GM18951 (cell line): ENCODE results near the gene SORL1.
A peak's percentile ranks its signal among the peaks of the same experiment; 100 is the strongest.

Source experiments
- POLR2A ChIP-seq: IDR thresholded peaks from 4 replicates; pipeline ENCODE4 v1.6.1; 2011; ENCODE audit warnings: mild to moderate bottlenecking; ENCODE audit not compliant: insufficient read length, insufficient read depth; ENCODE audit errors: extremely low read depth
- in situ Hi-C: fragments of 300-500 bp; cut with MboI; formaldehyde crosslinking; loops from one replicate; pipeline ENCODE4 v1.12.0; 2022; ENCODE audit warnings: low sequenced_read_pairs, mixed read lengths, inconsistent platforms; ENCODE audit not compliant: unreplicated experiment

The SORL1 gene

DNA sequence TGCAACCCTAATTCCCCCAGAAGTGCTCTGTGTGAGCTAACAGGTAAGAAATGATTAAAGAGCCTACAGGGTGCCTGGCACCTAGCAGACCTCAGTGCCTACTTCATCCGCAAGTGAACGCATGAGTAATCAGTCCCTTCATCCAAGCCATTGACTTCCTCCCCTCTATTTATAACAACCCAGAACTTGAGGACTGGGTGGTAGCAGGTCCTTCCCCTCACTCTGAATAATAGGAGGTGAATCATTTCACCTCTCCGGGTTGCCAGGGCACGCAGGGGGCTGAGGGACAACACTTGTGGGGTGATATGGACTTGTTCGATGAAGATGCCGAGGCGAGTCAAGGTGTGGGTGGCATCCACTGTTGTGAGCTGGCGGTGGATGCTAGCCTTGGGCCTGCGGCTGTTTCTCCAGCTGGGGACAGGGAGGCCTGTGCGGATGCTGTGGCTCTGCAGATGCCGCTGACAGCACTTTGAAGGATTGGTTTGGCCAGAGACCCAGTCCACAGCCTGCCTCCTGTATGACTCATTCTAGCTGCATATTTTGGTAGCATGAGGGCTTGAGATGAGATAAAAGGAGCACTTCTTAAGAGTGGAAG, 12.3 kb downstream of the SORL1 start:
- in situ Hi-C loops, result no loop called here
- TF ChIP-seq POLR2A, result peak; percentile 38

DNA sequence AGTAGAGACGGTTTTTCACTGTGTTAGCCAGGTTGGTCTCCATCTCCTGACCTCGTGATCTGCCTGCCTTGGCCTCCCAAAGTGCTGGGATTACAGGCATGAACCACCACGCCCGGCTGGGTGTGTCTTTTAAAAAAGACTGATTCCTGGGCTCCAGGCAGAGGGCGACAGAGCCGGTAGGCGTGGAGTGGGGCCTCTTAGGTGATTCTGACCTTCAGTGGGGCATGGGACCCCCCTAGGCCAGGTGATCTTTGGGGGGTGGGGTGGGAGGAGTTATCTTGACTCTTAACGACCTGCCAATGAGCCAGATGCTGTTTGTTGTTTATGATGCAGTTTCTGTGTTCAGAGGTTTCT, 13.6 kb downstream of the SORL1 start:
- in situ Hi-C loops, result no loop called here
- no peak for TF ChIP-seq POLR2A

DNA sequence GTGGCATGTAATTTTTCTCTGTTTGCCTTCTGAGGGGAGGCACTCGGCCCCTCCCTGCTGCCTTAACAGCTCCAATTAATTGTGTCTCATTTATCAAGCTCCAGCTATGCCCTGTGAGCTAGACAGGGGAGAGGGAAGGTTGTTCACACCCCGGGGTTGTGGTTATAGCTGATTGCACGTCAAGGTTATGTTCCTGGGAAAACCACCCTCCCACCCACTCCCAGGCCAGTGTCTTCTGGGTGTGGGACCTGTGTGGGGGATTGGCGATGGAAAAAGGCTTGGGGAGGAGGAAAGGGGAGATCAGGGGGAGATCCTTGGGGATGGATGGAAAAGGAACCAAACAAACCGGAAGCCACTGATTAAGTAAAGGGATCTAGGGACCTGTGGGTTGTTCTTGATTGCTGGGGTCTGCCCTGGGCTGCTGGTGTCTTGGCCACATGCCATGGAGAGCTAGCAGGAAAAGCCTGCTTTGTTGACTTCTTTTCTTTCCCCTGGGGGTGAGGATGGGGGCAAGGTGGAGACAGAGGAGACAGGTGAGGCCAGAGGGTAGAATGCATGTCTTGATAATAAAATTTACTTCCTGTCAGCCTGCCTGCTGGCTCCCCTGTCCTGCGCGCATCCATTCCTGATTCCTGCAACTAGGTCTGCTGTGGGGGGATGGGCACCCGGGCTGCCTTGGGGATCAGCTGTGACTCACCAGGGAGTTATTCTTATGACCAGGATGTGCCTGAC, 14.1 kb downstream of the SORL1 start:
- no peak for TF ChIP-seq POLR2A
- in situ Hi-C loops, result no loop called here

DNA sequence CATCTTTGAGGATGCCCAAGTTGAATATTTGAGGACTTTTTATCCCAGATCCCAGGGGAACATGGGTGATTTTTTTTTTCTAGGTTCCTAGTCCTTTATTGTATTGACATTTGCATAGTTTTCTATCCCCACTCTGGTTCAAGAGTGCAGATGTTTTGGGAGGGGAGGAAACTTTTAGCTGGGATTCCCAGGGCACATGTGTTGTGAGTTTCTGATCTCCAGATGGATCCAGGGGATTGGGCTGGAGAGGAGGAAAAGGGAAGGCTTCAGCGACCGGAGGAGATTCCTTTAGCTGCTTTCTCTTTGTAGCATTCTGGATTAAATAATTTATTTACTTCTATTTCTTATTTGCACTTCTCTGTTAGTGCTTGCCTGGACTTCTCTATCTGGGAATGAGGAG, 15.4 kb downstream of the SORL1 start:
- no peak for TF ChIP-seq POLR2A

DNA sequence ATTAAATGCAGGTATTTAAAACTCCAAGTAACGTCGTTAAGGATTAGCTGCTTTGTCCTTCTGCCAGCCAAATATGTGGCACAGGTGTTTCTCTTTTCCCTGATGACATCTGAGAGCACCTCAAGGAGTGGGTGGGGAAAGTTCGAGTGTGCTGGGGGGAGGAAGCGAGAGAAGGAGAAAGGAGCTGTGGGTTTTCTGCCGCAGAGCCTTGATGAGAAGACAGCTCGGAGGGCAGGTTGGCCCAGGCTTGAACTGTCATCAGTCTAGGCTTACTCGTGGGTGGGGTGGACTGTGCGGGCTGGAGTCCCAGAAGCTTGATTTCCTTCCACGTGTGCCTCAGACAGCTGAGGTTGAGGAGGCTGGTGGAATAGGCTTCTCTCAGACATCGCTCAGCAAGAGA, 15.9 kb downstream of the SORL1 start:
- in situ Hi-C loops, result no loop called here
- TF ChIP-seq POLR2A, result peak; percentile 48

More for the DNA sequence above, 15.4 kb downstream of the SORL1 start:
- in situ Hi-C loops, result no loop called here

DNA sequence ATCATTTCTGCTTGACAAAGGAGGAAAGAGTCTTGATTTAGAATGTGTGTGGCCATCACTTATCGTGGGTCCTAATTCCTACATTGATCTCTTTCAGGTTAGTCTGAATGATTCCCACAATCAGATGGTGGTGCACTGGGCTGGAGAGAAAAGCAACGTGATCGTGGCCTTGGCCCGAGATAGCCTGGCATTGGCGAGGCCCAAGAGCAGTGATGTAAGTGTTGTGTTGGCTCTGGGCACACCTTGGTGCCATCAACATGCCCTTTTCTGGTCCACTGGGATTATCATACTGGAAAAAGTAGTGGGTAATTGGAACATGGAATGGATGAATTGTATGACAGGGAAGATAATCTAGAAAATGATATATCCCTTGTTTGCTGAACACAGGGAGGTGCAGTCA, 17.8 kb downstream of the SORL1 start:
- no peak for TF ChIP-seq POLR2A
- in situ Hi-C loops, result no loop called here

DNA sequence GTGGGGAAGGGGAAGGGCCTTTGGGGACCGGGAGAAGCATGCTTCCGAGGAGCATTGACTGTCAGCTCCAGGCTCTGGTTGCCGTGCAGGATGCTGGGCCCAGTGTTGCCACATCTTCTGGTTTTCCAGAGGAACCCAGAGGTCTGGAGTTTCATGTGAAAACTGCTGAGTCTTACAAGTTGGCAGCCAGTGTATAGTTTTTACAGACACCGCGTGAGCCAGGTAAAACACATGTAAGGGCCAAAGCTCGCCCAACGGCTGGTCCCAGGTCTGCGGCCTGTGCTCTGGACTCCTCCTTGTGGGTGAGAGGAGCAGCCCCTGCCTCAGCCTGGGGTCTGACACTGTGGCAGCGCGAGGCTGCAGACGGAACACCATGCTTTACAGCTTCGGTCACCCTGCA, 19.1 kb downstream of the SORL1 start:
- TF ChIP-seq POLR2A, result no peak

DNA sequence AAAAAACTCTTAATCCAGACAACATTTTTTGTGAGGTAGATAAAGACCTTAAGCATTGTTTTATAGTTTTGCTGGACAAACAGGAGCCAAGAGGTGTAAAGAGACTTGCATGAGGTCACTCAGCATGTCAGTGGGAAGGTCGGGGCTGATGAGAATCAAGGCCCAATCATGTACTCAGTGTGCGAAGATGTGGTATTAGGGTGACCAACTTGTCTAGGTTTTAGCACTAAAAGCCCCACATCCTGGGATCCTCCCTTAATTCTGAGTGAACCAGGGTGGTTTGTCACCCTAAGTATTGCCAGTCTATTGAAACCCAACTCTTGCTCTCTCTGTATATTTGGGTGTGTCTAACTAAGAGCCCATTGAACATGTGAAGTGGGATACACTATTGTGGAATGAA, 20.2 kb downstream of the SORL1 start:
- no peak for TF ChIP-seq POLR2A
- in situ Hi-C loops, result no loop called here

More for the DNA sequence above, 19.1 kb downstream of the SORL1 start:
- in situ Hi-C loops, result no loop called here

DNA sequence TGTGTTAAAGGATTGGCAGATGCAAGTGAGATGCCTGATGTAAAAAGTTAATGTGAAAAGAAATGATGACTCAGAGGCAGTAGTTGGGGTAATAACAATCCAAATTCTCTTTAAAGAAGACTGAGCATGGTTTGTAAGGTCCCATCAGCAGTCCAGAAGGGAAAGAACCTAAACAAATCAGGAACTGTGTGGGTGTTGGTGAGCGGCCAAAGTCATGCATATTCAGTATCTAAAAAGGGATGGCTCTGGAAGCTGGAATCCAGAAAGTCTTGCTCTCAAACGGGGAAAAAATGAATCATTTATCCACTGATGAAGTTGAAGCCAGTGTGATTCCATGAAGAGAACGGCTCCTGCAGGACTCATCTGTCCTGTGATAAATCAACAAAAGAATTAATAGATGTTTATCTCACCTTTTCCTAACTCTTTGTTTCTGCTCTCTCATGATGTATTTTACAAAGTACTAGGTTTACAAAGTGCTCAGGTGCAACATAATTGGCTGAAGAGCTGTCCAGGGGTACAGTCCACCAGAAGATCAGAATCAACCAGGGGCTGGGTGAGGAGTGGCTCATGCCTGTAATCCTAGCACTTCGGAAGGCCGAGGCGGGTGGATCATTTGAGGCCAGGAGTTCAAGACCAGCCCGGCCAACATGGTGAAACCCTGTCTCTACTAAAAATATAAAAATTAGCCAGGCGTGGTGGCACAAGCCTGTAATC, 21.1 kb downstream of the SORL1 start:
- TF ChIP-seq POLR2A, result no peak
- in situ Hi-C loops, result no loop called here

DNA sequence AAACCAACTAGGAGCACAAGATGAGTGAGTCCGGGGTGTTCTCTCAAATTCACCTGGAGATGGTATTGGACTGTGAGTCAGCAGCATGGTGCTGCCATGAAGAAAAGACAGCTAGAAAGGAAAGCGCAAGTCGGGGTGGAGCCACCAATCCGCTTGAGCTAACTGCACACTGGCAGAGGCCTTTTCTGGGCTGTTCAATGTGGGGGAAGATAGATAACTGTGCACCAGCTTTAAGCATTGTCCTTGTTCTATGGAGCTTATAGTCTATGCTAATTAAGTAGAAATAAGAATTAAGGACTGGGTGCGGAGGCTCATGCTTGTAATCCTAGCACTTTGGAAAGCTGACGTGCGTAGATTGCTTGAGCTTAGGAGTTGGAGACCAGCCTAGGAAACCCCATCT, 22.6 kb downstream of the SORL1 start:
- in situ Hi-C loops, result no loop called here
- TF ChIP-seq POLR2A, result no peak

DNA sequence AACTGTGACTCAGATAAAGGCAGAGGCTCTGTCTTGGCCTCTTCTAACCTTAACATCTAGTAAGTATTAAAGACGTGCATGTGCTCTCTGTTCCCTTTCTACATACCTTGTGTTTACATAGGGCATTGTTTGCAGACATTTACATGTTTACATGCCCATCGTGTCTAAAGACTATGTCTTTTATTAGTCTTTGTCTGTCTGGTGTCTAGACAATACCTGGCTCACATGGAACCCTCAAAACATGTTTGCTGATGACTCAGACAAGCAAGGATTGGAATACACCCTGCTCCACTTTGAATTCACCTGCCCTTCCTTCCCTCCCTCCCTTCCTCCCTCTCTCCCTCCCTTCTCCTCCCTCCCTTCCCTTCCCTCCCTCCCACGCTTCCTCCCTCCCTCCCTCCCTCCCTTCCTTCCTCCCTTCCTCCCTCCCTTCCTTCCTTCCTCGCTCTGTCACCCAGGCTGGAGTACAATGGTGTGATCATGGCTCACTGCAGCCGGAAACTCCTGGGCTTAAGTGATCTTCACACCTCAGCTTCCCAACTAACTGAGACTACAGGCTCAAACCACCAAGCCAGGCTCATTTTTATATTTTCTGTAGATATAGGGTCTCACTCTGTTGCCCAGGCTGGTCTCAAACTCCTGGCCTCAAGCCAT, 24.4 kb downstream of the SORL1 start:
- in situ Hi-C loops, result no loop called here
- TF ChIP-seq POLR2A, result no peak

DNA sequence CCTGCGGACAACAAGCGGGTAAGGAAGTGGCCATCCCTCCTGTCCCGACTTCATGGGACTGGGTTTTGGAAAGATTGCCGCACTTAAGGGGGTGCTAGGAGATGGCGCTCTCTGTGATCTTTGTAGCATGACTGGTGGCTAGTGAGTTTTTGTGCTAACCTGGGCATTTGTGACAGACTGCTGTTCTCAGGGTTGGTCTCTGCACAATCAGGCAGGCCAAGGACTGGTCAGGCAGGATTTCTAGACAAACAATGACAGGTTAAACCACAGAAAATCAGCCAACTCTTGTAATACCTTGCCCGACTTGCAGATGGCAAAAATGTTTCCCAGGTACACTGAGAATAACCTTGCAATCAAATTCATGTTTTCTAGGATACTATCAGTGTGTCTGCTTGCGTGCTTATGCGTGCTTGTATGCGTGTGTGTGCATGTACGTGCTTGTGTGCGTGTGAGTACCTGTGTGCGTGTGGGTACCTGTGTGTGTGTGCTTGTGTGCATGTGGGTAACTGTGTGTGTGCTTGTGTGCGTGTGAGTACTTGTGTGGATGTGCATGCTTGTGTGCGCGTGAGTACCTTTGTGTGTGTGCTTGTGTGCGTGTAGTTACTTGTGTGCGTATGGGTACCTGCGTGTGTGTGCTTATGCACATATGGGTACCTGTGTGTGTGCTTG, 26.2 kb downstream of the SORL1 start:
- TF ChIP-seq POLR2A, result no peak
- in situ Hi-C loops, result no loop called here

DNA sequence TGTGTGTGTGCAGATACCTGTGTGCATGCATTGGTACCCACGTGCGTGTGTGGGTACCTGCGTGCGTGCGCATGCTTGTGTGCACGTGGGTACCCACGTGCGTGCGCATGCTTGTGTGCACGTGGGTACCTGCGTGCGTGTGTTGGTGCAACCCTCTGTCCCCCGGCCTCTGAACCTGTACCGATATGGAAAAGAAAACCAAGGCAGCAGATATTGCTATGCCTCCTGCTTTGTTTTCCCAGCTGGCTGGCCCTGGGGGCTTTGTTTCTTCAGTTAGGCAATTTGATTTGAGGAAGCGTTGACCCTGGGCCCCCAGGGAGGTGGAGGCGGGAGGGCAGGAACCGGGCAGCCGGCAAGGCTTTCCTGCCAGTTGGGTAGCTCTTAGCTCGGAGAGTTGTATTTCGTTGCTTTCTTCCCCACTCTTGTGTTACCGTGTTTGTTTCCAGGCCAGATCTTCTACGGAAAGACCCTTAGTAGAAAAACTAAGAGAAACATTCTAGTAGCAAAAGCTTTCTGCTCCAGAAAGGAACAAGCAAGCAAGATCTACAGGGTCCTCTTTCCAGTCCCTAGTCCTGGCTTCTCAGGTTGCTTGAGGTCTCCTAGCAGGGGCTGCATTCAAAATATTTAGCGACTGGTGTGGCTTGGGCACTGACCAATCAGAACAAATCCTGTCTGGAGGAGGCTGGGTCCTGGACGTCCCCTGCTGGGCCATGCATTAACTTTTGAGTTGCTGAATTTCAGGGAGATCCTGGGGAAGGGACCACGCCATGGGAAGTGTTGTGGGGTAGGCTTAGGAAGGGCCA, 27.0 kb downstream of the SORL1 start:
- in situ Hi-C loops, result no loop called here
- TF ChIP-seq POLR2A, result peak; percentile 5
